ENCODE measurements around the gene NCK2. TPM values are rescaled to one million over a fixed set of nuclear protein-coding genes. Genes with fewer than 3 reads are reported as not detected.

The NCK2 gene
- total and polyA plus RNA-seq, 10 of the 15 experiments (the other 5 are each of a cell fraction or from before 2014, with no cell fraction given): 1.2 to 30.9 (median 14.1) TPM

- Histone ChIP-seq H3K4me3 (no peak overlapping the region), H3K27me3 (replicated peaks in 1 of 2; ENCODE audit: control insufficient read depth in 2 of 2, insufficient read depth in 2 of 2, low read length in 1 of 2) (no peaks in the 10 kb centered on the region), H3K36me3 (ENCODE audit: control insufficient read depth in 2 of 2, insufficient read depth in 2 of 2, low read length in 1 of 2) (peaks cover 0 to 5% of the 10 kb centered on the region in 2 experiments; a peak in 2 of 4 replicates), H3K4me1 (ENCODE audit: control insufficient read depth, insufficient read depth, low read length) (no peaks in the 10 kb centered on the region), H3K27ac (ENCODE audit: control insufficient read depth, insufficient read depth) (no peak overlapping the region), H3K79me2 (ENCODE audit: control insufficient read depth, insufficient read depth, low read length) (peaks cover 2% of the 10 kb centered on the region; the same call in 1 of the 2 replicates), H2AFZ (ENCODE audit: control insufficient read depth, low read depth, low read length) (no peak overlapping the region), H3K4me2 (ENCODE audit: control insufficient read depth, insufficient read depth) (peak overlapping the region; percentile 30; the same call in 1 of the 2 replicates), H4K20me1 (ENCODE audit: control insufficient read depth, insufficient read depth) (no peaks in the 10 kb centered on the region; the same call in 1 of the 2 replicates), H3K9me3 (replicated peaks; ENCODE audit: control insufficient read depth, insufficient read depth, low read length) (no peaks in the 10 kb centered on the region), H3K9ac (ENCODE audit: control insufficient read depth, insufficient read depth, low read length) (no peak overlapping the region)
- ATAC-seq (no peak), FAIRE-seq (no peak), DNase-seq (ENCODE audit: low read depth, low spot score) (no peak)
- SMC1A ChIA-PET (ENCODE audit: uncharacterized antibody, unreplicated experiment): interaction anchor here (0.6 to 1.2 kb wide), 4 partner anchors 18 to 61 kb away, joined by 4 read pairs; no protein-coding TSS in a partner anchor
- in situ Hi-C loops (cut with MboI) (no loop called here), intact Hi-C loops (cut with micrococcal nuclease; ENCODE audit: unreplicated experiment) (no loop called here)
- RAD21 ChIA-PET (ENCODE audit: unreplicated experiment): no interaction called here
- POLR2A ChIA-PET: interaction anchor here (0.6 kb wide), 1 partner anchor 59 kb away, joined by 3 read pairs; no protein-coding TSS in a partner anchor
- CTCF ChIA-PET: no interaction called here
- no TSS peak for BruUV-seq (replicated peaks)
- WGBS (ENCODE audit: insufficient coverage, insufficient replicate concordance, low lambda C conversion rate, missing lambda C conversion rate): 93% methylated on average over 3 of the region's 3 CpGs
- no peak for TF ChIP-seq E2F8 (IDR thresholded peaks at IDR 0.05; ENCODE audit: low read depth, partially characterized antibody)
- TF ChIP-seq ZBTB11 (CRISPR knock-in tag; IDR thresholded peaks at IDR 0.05): no peak
- TF ChIP-seq, protein P1, sequence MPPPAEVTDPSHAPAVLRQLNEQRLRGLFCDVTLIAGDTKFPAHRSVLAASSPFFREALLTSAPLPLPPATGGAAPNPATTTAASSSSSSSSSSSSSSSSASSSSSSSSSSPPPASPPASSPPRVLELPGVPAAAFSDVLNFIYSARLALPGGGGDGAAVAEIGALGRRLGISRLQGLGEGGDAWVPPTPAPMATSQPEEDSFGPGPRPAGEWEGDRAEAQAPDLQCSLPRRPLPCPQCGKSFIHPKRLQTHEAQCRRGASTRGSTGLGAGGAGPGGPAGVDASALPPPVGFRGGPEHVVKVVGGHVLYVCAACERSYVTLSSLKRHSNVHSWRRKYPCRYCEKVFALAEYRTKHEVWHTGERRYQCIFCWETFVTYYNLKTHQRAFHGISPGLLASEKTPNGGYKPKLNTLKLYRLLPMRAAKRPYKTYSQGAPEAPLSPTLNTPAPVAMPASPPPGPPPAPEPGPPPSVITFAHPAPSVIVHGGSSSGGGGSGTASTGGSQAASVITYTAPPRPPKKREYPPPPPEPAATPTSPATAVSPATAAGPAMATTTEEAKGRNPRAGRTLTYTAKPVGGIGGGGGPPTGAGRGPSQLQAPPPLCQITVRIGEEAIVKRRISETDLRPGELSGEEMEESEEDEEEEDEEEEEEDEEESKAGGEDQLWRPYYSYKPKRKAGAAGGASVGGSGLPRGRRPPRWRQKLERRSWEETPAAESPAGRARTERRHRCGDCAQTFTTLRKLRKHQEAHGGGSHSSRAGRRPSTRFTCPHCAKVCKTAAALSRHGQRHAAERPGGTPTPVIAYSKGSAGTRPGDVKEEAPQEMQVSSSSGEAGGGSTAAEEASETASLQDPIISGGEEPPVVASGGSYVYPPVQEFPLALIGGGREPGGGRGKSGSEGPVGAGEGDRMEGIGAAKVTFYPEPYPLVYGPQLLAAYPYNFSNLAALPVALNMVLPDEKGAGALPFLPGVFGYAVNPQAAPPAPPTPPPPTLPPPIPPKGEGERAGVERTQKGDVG (CRISPR knock-in tag; IDR thresholded peaks at IDR 0.05): no peak
- TF ChIP-seq CREM (IDR thresholded peaks at IDR 0.05; ENCODE audit: low read depth): no peak
- no peak for TF ChIP-seq MEF2A (IDR thresholded peaks at IDR 0.05; ENCODE audit: insufficient read depth, low read depth, low read length)
- TF ChIP-seq RCOR1 (conservative IDR thresholded peaks at IDR 0.05; ENCODE audit: low read depth, low read length): no peak
- TF ChIP-seq BCL11A (IDR thresholded peaks at IDR 0.05; ENCODE audit: low read depth, low read length): no peak
- TF ChIP-seq, protein P2, sequence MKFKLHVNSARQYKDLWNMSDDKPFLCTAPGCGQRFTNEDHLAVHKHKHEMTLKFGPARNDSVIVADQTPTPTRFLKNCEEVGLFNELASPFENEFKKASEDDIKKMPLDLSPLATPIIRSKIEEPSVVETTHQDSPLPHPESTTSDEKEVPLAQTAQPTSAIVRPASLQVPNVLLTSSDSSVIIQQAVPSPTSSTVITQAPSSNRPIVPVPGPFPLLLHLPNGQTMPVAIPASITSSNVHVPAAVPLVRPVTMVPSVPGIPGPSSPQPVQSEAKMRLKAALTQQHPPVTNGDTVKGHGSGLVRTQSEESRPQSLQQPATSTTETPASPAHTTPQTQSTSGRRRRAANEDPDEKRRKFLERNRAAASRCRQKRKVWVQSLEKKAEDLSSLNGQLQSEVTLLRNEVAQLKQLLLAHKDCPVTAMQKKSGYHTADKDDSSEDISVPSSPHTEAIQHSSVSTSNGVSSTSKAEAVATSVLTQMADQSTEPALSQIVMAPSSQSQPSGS (IDR thresholded peaks at IDR 0.05; ENCODE audit: low read length): no peak
- TF ChIP-seq, protein P3, sequence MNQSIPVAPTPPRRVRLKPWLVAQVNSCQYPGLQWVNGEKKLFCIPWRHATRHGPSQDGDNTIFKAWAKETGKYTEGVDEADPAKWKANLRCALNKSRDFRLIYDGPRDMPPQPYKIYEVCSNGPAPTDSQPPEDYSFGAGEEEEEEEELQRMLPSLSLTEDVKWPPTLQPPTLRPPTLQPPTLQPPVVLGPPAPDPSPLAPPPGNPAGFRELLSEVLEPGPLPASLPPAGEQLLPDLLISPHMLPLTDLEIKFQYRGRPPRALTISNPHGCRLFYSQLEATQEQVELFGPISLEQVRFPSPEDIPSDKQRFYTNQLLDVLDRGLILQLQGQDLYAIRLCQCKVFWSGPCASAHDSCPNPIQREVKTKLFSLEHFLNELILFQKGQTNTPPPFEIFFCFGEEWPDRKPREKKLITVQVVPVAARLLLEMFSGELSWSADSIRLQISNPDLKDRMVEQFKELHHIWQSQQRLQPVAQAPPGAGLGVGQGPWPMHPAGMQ (IDR thresholded peaks at IDR 0.05; ENCODE audit: borderline replicate concordance): no peak
- TF ChIP-seq IKZF2 (IDR thresholded peaks at IDR 0.05): no peak
- no peak for TF ChIP-seq PAX5 (IDR thresholded peaks at IDR 0.05; ENCODE audit: borderline replicate concordance, low read depth, low read length)
- no peak for TF ChIP-seq ZNF384 (IDR thresholded peaks at IDR 0.05; ENCODE audit: borderline replicate concordance, low read depth, low read length)
Observed at GRCh38 chr2:105856581-105856980, 111.9 kb downstream of the NCK2 start.

Measured in GM12878 (cell line).